ENCODE data around the gene PATJ.

The PATJ gene

DNA sequence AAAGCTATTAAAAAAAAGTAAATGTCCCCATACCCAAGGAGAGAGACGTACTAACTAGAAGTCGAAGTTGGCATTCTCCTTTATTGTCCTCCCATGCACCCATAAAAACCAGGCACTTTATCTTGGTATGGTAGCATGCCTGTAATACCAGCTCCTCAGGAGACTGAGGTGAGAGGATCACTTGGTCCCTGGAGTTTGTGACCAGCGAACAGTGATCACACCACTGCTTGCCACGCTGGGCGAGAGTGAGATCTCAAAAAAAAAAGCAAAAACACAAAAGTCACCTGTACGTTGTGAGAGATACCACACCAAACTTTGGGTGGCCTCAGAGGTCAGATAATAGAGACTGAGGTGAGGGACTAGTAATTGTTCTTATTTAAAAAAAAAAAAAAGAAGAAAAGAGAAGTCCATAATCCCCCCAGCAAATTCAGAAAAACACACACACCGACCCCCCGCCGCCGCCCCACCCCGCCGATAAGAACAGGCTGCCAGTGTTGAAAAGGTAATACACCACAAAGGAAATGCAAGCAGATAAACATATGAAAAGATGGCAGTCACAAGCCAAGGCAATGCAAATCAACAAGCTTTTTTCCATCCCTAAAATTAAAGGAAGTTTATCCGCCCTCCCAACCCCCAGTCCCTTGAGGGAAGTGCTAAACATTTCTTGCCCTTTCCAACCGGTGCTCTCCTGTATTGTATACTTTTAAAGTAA is 455.9 kb downstream of the PATJ start:
- no peak for ATAC-seq
- TF ChIP-seq TOX (CRISPR knock-in tag; IDR thresholded peaks at IDR 0.05; ENCODE audit: borderline replicate concordance) (no peak), OSR1 (CRISPR knock-in tag; IDR thresholded peaks at IDR 0.05) (no peak), TCF4 (CRISPR knock-in tag; IDR thresholded peaks at IDR 0.05; ENCODE audit: borderline replicate concordance) (no peak), PPARA (CRISPR knock-in tag; IDR thresholded peaks at IDR 0.05; ENCODE audit: borderline replicate concordance) (no peak), CSDC2 (CRISPR knock-in tag; IDR thresholded peaks at IDR 0.05) (no peak), ZNF565 (CRISPR knock-in tag; conservative IDR thresholded peaks at IDR 0.05; ENCODE audit: low read depth) (no peak), ESRRG (CRISPR knock-in tag; IDR thresholded peaks at IDR 0.05) (no peak), ZFP3 (CRISPR knock-in tag; IDR thresholded peaks at IDR 0.05) (no peak), ZFP30 (CRISPR knock-in tag; IDR thresholded peaks at IDR 0.05) (no peak), GLIS3 (CRISPR knock-in tag; IDR thresholded peaks at IDR 0.05) (no peak), ARNTL (CRISPR knock-in tag; IDR thresholded peaks at IDR 0.05; ENCODE audit: borderline replicate concordance, low read depth) (no peak), ZNF70 (CRISPR knock-in tag; IDR thresholded peaks at IDR 0.05) (no peak), BACH2 (CRISPR knock-in tag; IDR thresholded peaks at IDR 0.05; ENCODE audit: borderline replicate concordance) (no peak), ZC3H10 (CRISPR knock-in tag; IDR thresholded peaks at IDR 0.05) (no peak), ZNF8 (CRISPR knock-in tag; IDR thresholded peaks at IDR 0.05) (no peak), SNAI2 (CRISPR knock-in tag; IDR thresholded peaks at IDR 0.05) (no peak)
- TF ChIP-seq, protein P1, sequence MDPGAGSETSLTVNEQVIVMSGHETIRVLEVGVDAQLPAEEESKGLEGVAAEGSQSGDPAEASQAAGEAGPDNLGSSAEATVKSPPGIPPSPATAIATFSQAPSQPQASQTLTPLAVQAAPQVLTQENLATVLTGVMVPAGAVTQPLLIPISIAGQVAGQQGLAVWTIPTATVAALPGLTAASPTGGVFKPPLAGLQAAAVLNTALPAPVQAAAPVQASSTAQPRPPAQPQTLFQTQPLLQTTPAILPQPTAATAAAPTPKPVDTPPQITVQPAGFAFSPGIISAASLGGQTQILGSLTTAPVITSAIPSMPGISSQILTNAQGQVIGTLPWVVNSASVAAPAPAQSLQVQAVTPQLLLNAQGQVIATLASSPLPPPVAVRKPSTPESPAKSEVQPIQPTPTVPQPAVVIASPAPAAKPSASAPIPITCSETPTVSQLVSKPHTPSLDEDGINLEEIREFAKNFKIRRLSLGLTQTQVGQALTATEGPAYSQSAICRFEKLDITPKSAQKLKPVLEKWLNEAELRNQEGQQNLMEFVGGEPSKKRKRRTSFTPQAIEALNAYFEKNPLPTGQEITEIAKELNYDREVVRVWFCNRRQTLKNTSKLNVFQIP (CRISPR knock-in tag; IDR thresholded peaks at IDR 0.05; ENCODE audit: borderline replicate concordance, low read depth) = no peak
- TF ChIP-seq, protein P2, sequence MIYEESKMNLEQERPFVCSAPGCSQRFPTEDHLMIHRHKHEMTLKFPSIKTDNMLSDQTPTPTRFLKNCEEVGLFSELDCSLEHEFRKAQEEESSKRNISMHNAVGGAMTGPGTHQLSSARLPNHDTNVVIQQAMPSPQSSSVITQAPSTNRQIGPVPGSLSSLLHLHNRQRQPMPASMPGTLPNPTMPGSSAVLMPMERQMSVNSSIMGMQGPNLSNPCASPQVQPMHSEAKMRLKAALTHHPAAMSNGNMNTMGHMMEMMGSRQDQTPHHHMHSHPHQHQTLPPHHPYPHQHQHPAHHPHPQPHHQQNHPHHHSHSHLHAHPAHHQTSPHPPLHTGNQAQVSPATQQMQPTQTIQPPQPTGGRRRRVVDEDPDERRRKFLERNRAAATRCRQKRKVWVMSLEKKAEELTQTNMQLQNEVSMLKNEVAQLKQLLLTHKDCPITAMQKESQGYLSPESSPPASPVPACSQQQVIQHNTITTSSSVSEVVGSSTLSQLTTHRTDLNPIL (CRISPR knock-in tag; IDR thresholded peaks at IDR 0.05; ENCODE audit: low read depth) = no peak
- TF ChIP-seq, protein P3, sequence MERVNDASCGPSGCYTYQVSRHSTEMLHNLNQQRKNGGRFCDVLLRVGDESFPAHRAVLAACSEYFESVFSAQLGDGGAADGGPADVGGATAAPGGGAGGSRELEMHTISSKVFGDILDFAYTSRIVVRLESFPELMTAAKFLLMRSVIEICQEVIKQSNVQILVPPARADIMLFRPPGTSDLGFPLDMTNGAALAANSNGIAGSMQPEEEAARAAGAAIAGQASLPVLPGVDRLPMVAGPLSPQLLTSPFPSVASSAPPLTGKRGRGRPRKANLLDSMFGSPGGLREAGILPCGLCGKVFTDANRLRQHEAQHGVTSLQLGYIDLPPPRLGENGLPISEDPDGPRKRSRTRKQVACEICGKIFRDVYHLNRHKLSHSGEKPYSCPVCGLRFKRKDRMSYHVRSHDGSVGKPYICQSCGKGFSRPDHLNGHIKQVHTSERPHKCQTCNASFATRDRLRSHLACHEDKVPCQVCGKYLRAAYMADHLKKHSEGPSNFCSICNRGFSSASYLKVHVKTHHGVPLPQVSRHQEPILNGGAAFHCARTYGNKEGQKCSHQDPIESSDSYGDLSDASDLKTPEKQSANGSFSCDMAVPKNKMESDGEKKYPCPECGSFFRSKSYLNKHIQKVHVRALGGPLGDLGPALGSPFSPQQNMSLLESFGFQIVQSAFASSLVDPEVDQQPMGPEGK (CRISPR knock-in tag; IDR thresholded peaks at IDR 0.05; ENCODE audit: borderline replicate concordance) = no peak

DNA sequence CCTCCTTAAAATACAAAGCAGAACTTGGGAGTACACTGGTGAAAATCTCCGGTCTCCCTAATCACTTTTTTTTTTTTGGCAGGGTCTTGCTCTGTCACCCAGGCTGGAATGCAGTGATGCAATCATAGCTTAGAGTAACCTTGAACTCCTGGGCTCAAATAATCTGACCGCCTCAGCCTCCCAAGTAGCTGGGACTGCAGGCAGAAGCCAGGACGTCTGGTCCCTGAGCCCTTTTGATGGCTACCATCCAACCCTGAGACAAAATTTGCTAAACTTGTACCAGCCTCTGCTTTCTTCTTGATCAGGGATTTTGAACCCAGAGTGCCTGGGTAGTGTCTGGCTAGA is 456.5 kb downstream of the PATJ start:
- TF ChIP-seq ARNTL (CRISPR knock-in tag; IDR thresholded peaks at IDR 0.05; ENCODE audit: borderline replicate concordance, low read depth) = no peak
- no peak for ATAC-seq

DNA sequence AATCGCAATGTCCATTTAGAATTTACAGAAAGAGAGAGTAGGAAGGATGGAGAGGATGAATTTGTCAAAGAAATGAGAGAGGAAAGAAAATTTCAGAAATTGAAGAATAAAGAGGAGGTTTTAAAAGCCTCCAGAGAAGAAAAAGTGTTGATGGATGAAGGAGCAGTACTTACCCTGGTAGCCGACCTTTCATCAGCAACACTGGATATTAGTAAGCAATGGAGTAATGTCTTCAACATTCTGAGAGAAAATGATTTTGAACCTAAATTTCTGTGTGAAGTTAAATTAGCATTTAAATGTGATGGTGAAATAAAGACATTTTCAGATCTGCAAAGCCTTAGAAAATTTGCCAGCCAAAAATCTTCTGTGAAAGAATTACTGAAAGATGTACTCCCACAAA is 464.9 kb downstream of the PATJ start:
- ATAC-seq = no peak
- TF ChIP-seq GLIS3 (CRISPR knock-in tag; IDR thresholded peaks at IDR 0.05) (no peak), SNAI2 (CRISPR knock-in tag; IDR thresholded peaks at IDR 0.05) (no peak), PPARA (CRISPR knock-in tag; IDR thresholded peaks at IDR 0.05; ENCODE audit: borderline replicate concordance) (no peak), TCF4 (CRISPR knock-in tag; IDR thresholded peaks at IDR 0.05; ENCODE audit: borderline replicate concordance) (no peak), ZC3H10 (CRISPR knock-in tag; IDR thresholded peaks at IDR 0.05) (no peak), RARB (CRISPR knock-in tag; IDR thresholded peaks at IDR 0.05) (no peak), CSDC2 (CRISPR knock-in tag; IDR thresholded peaks at IDR 0.05) (no peak), ZFP30 (CRISPR knock-in tag; IDR thresholded peaks at IDR 0.05) (no peak), ISL1 (CRISPR knock-in tag; IDR thresholded peaks at IDR 0.05) (no peak), TOX (CRISPR knock-in tag; IDR thresholded peaks at IDR 0.05; ENCODE audit: borderline replicate concordance) (no peak), ZNF70 (CRISPR knock-in tag; IDR thresholded peaks at IDR 0.05) (no peak), ZFP3 (CRISPR knock-in tag; IDR thresholded peaks at IDR 0.05) (no peak)
- TF ChIP-seq, protein P2 (CRISPR knock-in tag; IDR thresholded peaks at IDR 0.05; ENCODE audit: low read depth) = no peak
- TF ChIP-seq, protein P4, sequence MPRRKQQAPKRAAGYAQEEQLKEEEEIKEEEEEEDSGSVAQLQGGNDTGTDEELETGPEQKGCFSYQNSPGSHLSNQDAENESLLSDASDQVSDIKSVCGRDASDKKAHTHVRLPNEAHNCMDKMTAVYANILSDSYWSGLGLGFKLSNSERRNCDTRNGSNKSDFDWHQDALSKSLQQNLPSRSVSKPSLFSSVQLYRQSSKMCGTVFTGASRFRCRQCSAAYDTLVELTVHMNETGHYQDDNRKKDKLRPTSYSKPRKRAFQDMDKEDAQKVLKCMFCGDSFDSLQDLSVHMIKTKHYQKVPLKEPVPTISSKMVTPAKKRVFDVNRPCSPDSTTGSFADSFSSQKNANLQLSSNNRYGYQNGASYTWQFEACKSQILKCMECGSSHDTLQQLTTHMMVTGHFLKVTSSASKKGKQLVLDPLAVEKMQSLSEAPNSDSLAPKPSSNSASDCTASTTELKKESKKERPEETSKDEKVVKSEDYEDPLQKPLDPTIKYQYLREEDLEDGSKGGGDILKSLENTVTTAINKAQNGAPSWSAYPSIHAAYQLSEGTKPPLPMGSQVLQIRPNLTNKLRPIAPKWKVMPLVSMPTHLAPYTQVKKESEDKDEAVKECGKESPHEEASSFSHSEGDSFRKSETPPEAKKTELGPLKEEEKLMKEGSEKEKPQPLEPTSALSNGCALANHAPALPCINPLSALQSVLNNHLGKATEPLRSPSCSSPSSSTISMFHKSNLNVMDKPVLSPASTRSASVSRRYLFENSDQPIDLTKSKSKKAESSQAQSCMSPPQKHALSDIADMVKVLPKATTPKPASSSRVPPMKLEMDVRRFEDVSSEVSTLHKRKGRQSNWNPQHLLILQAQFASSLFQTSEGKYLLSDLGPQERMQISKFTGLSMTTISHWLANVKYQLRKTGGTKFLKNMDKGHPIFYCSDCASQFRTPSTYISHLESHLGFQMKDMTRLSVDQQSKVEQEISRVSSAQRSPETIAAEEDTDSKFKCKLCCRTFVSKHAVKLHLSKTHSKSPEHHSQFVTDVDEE (CRISPR knock-in tag; IDR thresholded peaks at IDR 0.05) = no peak
- TF ChIP-seq, protein P1 (CRISPR knock-in tag; IDR thresholded peaks at IDR 0.05; ENCODE audit: borderline replicate concordance, low read depth) = no peak
- TF ChIP-seq, protein P3 (CRISPR knock-in tag; IDR thresholded peaks at IDR 0.05; ENCODE audit: borderline replicate concordance) = no peak
